ENCODE results near the gene ST3GAL6.
"Not testable (repeated sequence)": the region's sequence is repeated elsewhere in the genome, so short reads cannot be mapped to it uniquely, and the experiment has no call there.

Gene ST3GAL6

DNA sequence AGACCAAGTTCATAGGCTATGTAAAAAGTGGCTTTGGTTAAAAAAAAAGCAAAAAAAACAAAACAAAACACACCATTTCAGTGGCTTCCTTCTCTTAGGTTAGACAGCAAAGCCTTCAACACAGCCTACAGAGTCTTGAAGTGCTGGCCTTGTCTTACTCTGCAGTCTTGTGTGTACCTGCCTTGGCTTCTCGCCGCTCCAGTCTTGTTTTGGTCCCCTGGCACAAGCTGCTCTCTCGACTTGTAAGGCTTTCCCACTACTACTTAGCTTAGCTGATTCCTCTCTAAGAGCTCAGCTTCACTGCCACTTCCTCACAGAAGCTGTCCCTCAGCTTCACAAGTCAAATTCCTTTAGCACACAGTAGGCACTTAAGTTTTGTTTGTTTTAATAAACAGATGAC is 63.0 kb downstream of the ST3GAL6 start:
- no peaks in the 10 kb centered on the region for H3K27me3 ChIP-seq (ENCODE audit: insufficient read depth, poor library complexity, severe bottlenecking)
- no peak for DNase-seq (ENCODE audit: low read depth in 1 of 2, low spot score in 1 of 2)
- 0 out of 2 replicates have a peak, but pooled peaks have one; percentile 18 for TF ChIP-seq SPI1 (IDR thresholded peaks at IDR 0.05; ENCODE audit: borderline replicate concordance, low read depth)
- no peak for TF ChIP-seq POLR2AphosphoS5 (IDR thresholded peaks at IDR 0.05; ENCODE audit: low read depth)
- H3K4me3 ChIP-seq (replicated peaks; ENCODE audit: insufficient read depth, low read length) = no peak overlapping the region
- no peak overlapping the region for H3K27ac ChIP-seq (replicated peaks)

- TF ChIP-seq POLR2AphosphoS5 (IDR thresholded peaks at IDR 0.05; ENCODE audit: low read depth) = no peak
- TF ChIP-seq GABPA (IDR thresholded peaks at IDR 0.05; ENCODE audit: low read depth) = no peak
- no peak for TF ChIP-seq REST (IDR thresholded peaks at IDR 0.05; ENCODE audit: insufficient replicate concordance, low read depth)
- TF ChIP-seq CTCF (IDR thresholded peaks at IDR 0.05; ENCODE audit: insufficient read depth, low read length) = no peak
- H3K27ac ChIP-seq (replicated peaks) = no peak overlapping the region
- H3K4me3 ChIP-seq (replicated peaks; ENCODE audit: insufficient read depth, low read length) = no peak overlapping the region
- no peaks in the 10 kb centered on the region for H3K27me3 ChIP-seq (ENCODE audit: insufficient read depth, poor library complexity, severe bottlenecking)
- no peak for DNase-seq (ENCODE audit: low read depth in 1 of 2, low spot score in 1 of 2)
These were observed 64.2 kb downstream of the ST3GAL6 start for GRCh38 chr3:98827221-98827920.

DNA sequence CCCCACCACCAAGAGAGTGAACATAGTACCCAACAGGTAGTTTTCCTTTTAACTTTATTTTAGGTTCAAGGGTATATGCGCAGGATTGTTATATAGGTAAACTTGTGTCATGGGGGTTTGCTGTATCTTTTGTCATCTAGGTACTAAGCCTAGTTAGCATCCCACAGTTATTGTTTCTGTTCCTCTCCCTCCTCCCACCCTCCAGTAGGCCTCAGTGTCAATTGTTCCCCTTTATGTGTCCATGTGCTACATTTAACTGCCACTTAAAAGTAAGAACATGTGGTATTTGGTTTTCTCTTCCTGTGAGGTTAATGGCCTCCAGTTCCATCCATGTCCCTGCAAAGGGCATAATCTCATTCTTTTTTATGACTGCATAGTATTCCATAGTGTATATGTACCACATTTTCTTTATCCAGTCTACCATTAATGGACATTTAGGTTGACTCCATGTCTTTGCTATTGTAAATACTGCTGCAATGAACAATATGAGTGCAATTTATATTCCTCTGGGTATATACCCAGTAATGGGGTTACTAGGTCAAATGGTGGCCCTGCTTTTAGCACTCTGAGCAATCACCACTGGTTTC is 66.2 kb downstream of the ST3GAL6 start:
- H3K27me3 ChIP-seq (ENCODE audit: insufficient read depth, poor library complexity, severe bottlenecking) = no peaks in the 10 kb centered on the region
- no peak overlapping the region for H3K4me3 ChIP-seq (replicated peaks; ENCODE audit: insufficient read depth, low read length)
- no peak for DNase-seq (ENCODE audit: low read depth in 1 of 2, low spot score in 1 of 2)
- H3K27ac ChIP-seq (replicated peaks) = no peak overlapping the region
- no peak for TF ChIP-seq GABPA (IDR thresholded peaks at IDR 0.05; ENCODE audit: low read depth)
- no peak for TF ChIP-seq POLR2AphosphoS5 (IDR thresholded peaks at IDR 0.05; ENCODE audit: low read depth)
- TF ChIP-seq CTCF (IDR thresholded peaks at IDR 0.05; ENCODE audit: insufficient read depth, low read length) = no peak
- no peak for TF ChIP-seq SPI1 (IDR thresholded peaks at IDR 0.05; ENCODE audit: borderline replicate concordance, low read depth)

DNA sequence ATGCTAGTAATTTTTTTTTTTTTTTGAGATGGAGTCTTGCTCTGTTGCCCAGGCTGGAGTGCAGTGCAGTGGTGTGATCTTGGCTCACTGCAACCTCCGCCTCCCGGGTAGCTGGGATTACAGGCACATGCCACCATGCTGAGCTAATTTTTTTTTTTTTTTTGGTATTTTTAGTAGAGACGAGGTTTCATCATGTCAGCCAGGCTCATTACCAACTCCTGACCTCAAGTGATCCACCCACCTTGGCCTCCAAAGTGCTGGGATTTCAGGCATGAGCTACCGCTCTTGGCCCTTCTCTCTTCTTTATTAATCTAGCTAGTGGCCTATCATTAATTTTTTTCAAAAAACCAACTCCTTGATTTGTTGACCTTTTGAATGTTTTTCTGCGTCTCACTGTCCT is 67.9 kb downstream of the ST3GAL6 start:
- not testable (repeated sequence) for H3K4me3 ChIP-seq (replicated peaks; ENCODE audit: insufficient read depth, low read length); DNase-seq (ENCODE audit: low read depth in 1 of 2, low spot score in 1 of 2); H3K27ac ChIP-seq (replicated peaks); H3K27me3 ChIP-seq (ENCODE audit: insufficient read depth, poor library complexity, severe bottlenecking)

DNA sequence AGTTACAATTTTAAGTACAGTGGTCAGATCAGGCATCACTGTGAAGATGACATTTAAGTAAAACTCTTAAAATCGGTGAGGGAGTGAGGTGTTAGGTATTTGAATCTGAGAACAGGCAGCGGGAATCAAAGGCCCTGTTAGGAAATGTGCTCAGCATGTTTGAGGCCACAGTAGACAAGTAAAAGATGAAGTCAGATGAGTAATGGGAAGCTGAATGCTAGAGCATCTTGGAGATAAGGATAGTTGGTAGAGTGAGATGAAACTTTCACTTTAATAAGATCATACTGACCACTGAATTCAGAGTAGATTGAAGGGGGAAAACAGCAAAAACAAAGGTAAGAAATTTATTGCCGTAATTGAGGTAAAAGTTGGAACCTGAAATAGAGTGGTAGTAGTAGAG is 76.7 kb downstream of the ST3GAL6 start:
- TF ChIP-seq REST (IDR thresholded peaks at IDR 0.05; ENCODE audit: insufficient replicate concordance, low read depth) = no peak
- TF ChIP-seq SPI1 (IDR thresholded peaks at IDR 0.05; ENCODE audit: borderline replicate concordance, low read depth) = no peak
- no peak for TF ChIP-seq GABPA (IDR thresholded peaks at IDR 0.05; ENCODE audit: low read depth)
- TF ChIP-seq POLR2AphosphoS5 (IDR thresholded peaks at IDR 0.05; ENCODE audit: low read depth) = no peak
- TF ChIP-seq CTCF (IDR thresholded peaks at IDR 0.05; ENCODE audit: insufficient read depth, low read length) = no peak
- Histone ChIP-seq H3K27me3 (ENCODE audit: insufficient read depth, poor library complexity, severe bottlenecking) (no peaks in the 10 kb centered on the region), H3K27ac (replicated peaks) (no peak overlapping the region), H3K4me3 (replicated peaks; ENCODE audit: insufficient read depth, low read length) (no peak overlapping the region)
- DNase-seq (ENCODE audit: low read depth in 1 of 2, low spot score in 1 of 2) = no peak

Measured in HL-60 (cell line).